ENCODE data around the gene MAF.

DNA sequence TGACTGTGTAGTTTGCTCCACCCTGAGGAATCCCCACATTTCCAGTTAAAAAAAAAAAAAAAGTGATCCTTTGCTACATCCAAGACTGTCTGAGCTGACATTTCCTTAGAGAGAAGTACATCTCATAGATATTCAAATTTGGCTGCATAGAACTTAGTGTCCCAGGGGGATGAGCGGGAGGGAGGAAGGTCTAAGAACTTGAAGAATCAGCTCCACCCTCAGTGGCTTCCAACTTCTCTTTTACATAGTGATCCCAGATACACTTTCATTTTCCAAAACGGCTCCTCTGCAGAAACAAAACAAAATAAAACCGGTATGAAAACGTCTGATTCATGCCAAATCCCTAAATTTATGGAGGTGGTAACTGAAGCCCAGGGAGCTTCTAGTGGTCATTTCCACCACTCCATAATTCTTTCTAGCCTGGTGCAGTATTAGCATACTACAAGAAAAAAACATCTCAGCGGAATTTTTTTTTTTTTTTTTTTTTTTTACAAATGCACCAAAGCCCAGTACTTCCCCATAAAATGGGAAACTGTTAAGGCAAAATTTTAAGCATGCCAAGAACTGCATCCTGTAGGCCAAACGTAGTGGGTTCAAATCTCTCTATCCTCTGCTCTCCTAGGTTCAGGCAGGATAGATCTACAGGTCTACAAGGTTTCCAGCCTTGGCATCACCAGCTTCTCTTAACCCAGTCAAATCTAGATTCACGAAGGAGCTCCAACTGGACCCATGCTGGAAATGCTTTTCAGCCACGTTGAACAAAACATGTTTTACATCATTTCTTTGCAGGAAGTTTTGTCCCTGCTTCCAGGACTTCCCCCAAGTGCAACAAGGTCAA is 29.3 kb downstream of the MAF start:
- TF ChIP-seq, protein P1, sequence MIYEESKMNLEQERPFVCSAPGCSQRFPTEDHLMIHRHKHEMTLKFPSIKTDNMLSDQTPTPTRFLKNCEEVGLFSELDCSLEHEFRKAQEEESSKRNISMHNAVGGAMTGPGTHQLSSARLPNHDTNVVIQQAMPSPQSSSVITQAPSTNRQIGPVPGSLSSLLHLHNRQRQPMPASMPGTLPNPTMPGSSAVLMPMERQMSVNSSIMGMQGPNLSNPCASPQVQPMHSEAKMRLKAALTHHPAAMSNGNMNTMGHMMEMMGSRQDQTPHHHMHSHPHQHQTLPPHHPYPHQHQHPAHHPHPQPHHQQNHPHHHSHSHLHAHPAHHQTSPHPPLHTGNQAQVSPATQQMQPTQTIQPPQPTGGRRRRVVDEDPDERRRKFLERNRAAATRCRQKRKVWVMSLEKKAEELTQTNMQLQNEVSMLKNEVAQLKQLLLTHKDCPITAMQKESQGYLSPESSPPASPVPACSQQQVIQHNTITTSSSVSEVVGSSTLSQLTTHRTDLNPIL (CRISPR knock-in tag; IDR thresholded peaks at IDR 0.05; ENCODE audit: low read depth), result no peak
- no peak for TF ChIP-seq SNAI2 (CRISPR knock-in tag; IDR thresholded peaks at IDR 0.05)
- no peak for TF ChIP-seq ARNTL (CRISPR knock-in tag; IDR thresholded peaks at IDR 0.05; ENCODE audit: borderline replicate concordance, low read depth)
- TF ChIP-seq ZFP3 (CRISPR knock-in tag; IDR thresholded peaks at IDR 0.05), result no peak
- TF ChIP-seq, protein P2, sequence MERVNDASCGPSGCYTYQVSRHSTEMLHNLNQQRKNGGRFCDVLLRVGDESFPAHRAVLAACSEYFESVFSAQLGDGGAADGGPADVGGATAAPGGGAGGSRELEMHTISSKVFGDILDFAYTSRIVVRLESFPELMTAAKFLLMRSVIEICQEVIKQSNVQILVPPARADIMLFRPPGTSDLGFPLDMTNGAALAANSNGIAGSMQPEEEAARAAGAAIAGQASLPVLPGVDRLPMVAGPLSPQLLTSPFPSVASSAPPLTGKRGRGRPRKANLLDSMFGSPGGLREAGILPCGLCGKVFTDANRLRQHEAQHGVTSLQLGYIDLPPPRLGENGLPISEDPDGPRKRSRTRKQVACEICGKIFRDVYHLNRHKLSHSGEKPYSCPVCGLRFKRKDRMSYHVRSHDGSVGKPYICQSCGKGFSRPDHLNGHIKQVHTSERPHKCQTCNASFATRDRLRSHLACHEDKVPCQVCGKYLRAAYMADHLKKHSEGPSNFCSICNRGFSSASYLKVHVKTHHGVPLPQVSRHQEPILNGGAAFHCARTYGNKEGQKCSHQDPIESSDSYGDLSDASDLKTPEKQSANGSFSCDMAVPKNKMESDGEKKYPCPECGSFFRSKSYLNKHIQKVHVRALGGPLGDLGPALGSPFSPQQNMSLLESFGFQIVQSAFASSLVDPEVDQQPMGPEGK (CRISPR knock-in tag; IDR thresholded peaks at IDR 0.05; ENCODE audit: borderline replicate concordance), result no peak
- no peak for TF ChIP-seq ZC3H10 (CRISPR knock-in tag; IDR thresholded peaks at IDR 0.05)
- TF ChIP-seq, protein P3, sequence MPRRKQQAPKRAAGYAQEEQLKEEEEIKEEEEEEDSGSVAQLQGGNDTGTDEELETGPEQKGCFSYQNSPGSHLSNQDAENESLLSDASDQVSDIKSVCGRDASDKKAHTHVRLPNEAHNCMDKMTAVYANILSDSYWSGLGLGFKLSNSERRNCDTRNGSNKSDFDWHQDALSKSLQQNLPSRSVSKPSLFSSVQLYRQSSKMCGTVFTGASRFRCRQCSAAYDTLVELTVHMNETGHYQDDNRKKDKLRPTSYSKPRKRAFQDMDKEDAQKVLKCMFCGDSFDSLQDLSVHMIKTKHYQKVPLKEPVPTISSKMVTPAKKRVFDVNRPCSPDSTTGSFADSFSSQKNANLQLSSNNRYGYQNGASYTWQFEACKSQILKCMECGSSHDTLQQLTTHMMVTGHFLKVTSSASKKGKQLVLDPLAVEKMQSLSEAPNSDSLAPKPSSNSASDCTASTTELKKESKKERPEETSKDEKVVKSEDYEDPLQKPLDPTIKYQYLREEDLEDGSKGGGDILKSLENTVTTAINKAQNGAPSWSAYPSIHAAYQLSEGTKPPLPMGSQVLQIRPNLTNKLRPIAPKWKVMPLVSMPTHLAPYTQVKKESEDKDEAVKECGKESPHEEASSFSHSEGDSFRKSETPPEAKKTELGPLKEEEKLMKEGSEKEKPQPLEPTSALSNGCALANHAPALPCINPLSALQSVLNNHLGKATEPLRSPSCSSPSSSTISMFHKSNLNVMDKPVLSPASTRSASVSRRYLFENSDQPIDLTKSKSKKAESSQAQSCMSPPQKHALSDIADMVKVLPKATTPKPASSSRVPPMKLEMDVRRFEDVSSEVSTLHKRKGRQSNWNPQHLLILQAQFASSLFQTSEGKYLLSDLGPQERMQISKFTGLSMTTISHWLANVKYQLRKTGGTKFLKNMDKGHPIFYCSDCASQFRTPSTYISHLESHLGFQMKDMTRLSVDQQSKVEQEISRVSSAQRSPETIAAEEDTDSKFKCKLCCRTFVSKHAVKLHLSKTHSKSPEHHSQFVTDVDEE (CRISPR knock-in tag; IDR thresholded peaks at IDR 0.05), result no peak
- TF ChIP-seq ZFP30 (CRISPR knock-in tag; IDR thresholded peaks at IDR 0.05), result no peak
- TF ChIP-seq ZNF565 (CRISPR knock-in tag; conservative IDR thresholded peaks at IDR 0.05; ENCODE audit: low read depth), result no peak
- no peak for TF ChIP-seq ZNF70 (CRISPR knock-in tag; IDR thresholded peaks at IDR 0.05)
